Upper lobe of left lung (tissue), 6 donors: ENCODE data around the gene BEND7. TPM values are rescaled to one million over a fixed set of nuclear protein-coding genes. Genes with fewer than 3 reads are reported as not detected.

Experiments
- ATAC-seq, 2 donors: fragments of 200-7000 bp; cut with Tn5 transposase; one replicate each; pipeline ENCODE4 v1.9.1; 2022; ENCODE audit warnings: mild to moderate bottlenecking in 2 of 2, moderate library complexity in 2 of 2; ENCODE audit not compliant: low FRiP score in 2 of 2
- DNase-seq, 2 donors: peaks; one replicate each; pipeline ENCODE4 v3.0.0-alpha.2; 2019 to 2020
- H3K27ac ChIP-seq, 4 donors: fragments of 200-600 bp; sonication (generic); one replicate each; pipeline ENCODE4 v1.5.1; 2016 to 2019
- H3K27me3 ChIP-seq, 4 donors: fragments of 200-600 bp; sonication (generic); one replicate each; pipeline ENCODE4 v1.5.1; 2017 to 2019
- H3K36me3 ChIP-seq, 4 donors: fragments of 200-600 bp; sonication (generic); one replicate each; pipeline ENCODE4 v1.5.1; 2016 to 2019
- H3K4me1 ChIP-seq, 4 donors: fragments of 200-600 bp; sonication (generic); one replicate each; pipeline ENCODE4 v1.5.1; 2018 to 2019
- H3K4me3 ChIP-seq, 4 donors: fragments of 200-600 bp; sonication (generic); one replicate each; pipeline ENCODE4 v1.5.1; 2017 to 2019; ENCODE audit warnings: mild to moderate bottlenecking in 2 of 4, moderate library complexity in 1 of 4
- H3K9me3 ChIP-seq, 4 donors: fragments of 200-600 bp; sonication (generic); one replicate each; pipeline ENCODE4 v1.5.1; 2018 to 2019
- CTCF ChIP-seq, 6 experiments: fragments of 450-650 bp in 4 of 6; fragments of 200-600 bp in 2 of 6; sonication (generic) in 2 of 6; IDR thresholded peaks; one replicate each; pipeline ENCODE4 v1.5.1; 2016 to 2019; ENCODE audit warnings: antibody characterized with exemption in 6 of 6
- EP300 ChIP-seq, 4 donors: sonication (generic); formaldehyde crosslinking; IDR thresholded peaks; one replicate each; pipeline ENCODE4 v1.5.1; 2017; ENCODE audit warnings: antibody characterized with exemption in 4 of 4, control low read depth in 2 of 4
- POLR2A ChIP-seq, 4 donors: fragments of 450-650 bp; IDR thresholded peaks; one replicate each; pipeline ENCODE4 v1.5.1; 2016 to 2017; ENCODE audit warnings: antibody characterized with exemption in 4 of 4, mild to moderate bottlenecking in 2 of 4
- POLR2AphosphoS5 ChIP-seq, 2 donors: sonication (generic); formaldehyde crosslinking; IDR thresholded peaks; one replicate each; pipeline ENCODE4 v1.5.1; 2017; ENCODE audit warnings: antibody characterized with exemption in 2 of 2
- WGBS, 2 donors: methylation state at CpG; one replicate each; pipeline ENCODE4 v1.1.5; 2017 to 2018; 5-methylcytosine and 5-hydroxymethylcytosine counted together
- total RNA-seq, 6 donors: library from RNA; depleted of rRNA in 4 of 6; stranded (reverse); fragments of >200 nt in 4 of 6; gene quantifications; one replicate each; pipeline versions ENCODE4 v1.1.0 to v1.2.1, GENCODE V29; 2016 to 2021
- donor health status: DM: no; HTN: no; CAD: no; lungs with moderate emphysema.
- donor health status: DM: no; HTN: yes; CAD: no; lungs with severe emphysema.

Gene BEND7
- total RNA-seq, 6 donors from 2014 or later = 12.4 to 57.6 (median 26.4) TPM

GRCh38 chr10:13518076-13518692 lies 10.6 kb downstream of the BEND7 start:
- Histone ChIP-seq H3K9me3 (no peaks in the 10 kb centered on the region), H3K36me3 (peaks cover 0 to 3% (median 2%) of the 10 kb centered on the region in 4 donors), H3K27me3 (no peaks in the 10 kb centered on the region), H3K4me1 (no peaks in the 10 kb centered on the region), H3K27ac (no peak overlapping the region), H3K4me3 (no peak overlapping the region)
- WGBS, 2 donors = 68 to 76% methylated on average over 8 of the region's 8 CpGs
- peak in 1 of 2 donors; percentile 73 for DNase-seq
- ATAC-seq = no peak
- TF ChIP-seq POLR2A (IDR thresholded peaks at IDR 0.05) (no peak), CTCF (IDR thresholded peaks at IDR 0.05) (no peak), POLR2AphosphoS5 (IDR thresholded peaks at IDR 0.05) (no peak), EP300 (IDR thresholded peaks at IDR 0.05) (no peak)

- peaks cover 0 to 3% (median 2%) of the 10 kb centered on the region in 4 donors for H3K36me3 ChIP-seq
- ATAC-seq (no peak), DNase-seq (no peak)
- H3K4me1 ChIP-seq = no peaks in the 10 kb centered on the region
- H3K9me3 ChIP-seq = no peaks in the 10 kb centered on the region
- no peak overlapping the region for H3K27ac ChIP-seq
- TF ChIP-seq POLR2AphosphoS5 (IDR thresholded peaks at IDR 0.05) (no peak), EP300 (IDR thresholded peaks at IDR 0.05) (no peak), POLR2A (IDR thresholded peaks at IDR 0.05) (no peak), CTCF (IDR thresholded peaks at IDR 0.05) (no peak)
- 91 to 94% methylated on average over 10 of the region's 10 CpGs for WGBS, 2 donors
- H3K27me3 ChIP-seq = no peaks in the 10 kb centered on the region
- no peak overlapping the region for H3K4me3 ChIP-seq
Measured at GRCh38 chr10:13517675-13518074, 11.1 kb downstream of the BEND7 start.

- TF ChIP-seq POLR2A (IDR thresholded peaks at IDR 0.05) = no peak
- TF ChIP-seq EP300 (IDR thresholded peaks at IDR 0.05) = no peak
- TF ChIP-seq CTCF (IDR thresholded peaks at IDR 0.05) = no peak
- no peak for TF ChIP-seq POLR2AphosphoS5 (IDR thresholded peaks at IDR 0.05)
- no peaks in the 10 kb centered on the region for H3K27me3 ChIP-seq
- ATAC-seq (no peak), DNase-seq (peak in 1 of 2 donors; percentile 55)
- no peaks in the 10 kb centered on the region for H3K9me3 ChIP-seq
- peaks cover 0 to 3% (median 0%) of the 10 kb centered on the region in 4 donors for H3K36me3 ChIP-seq
- WGBS, 2 donors = 90% methylated on average over 11 to 13 of the region's 13 CpGs
- H3K27ac ChIP-seq = no peak overlapping the region
- H3K4me1 ChIP-seq = no peaks in the 10 kb centered on the region
- H3K4me3 ChIP-seq = no peak overlapping the region
Measured at GRCh38 chr10:13516176-13516575, 12.6 kb downstream of the BEND7 start.

- WGBS, 2 donors = 68 to 70% methylated on average over 4 to 5 of the region's 5 CpGs
- no peak for ATAC-seq
- H3K4me3 ChIP-seq = no peak overlapping the region
- no peak for DNase-seq
- no peaks in the 10 kb centered on the region for H3K9me3 ChIP-seq
- no peak for TF ChIP-seq POLR2AphosphoS5 (IDR thresholded peaks at IDR 0.05)
- no peak for TF ChIP-seq CTCF (IDR thresholded peaks at IDR 0.05)
- no peak for TF ChIP-seq EP300 (IDR thresholded peaks at IDR 0.05)
- TF ChIP-seq POLR2A (IDR thresholded peaks at IDR 0.05) = no peak
- no peaks in the 10 kb centered on the region for H3K4me1 ChIP-seq
- H3K27me3 ChIP-seq = no peaks in the 10 kb centered on the region
- H3K27ac ChIP-seq = no peak overlapping the region
- H3K36me3 ChIP-seq = peaks cover 0 to 3% (median 0%) of the 10 kb centered on the region in 4 donors
Measured at GRCh38 chr10:13515467-13515866, 13.3 kb downstream of the BEND7 start.

GRCh38 chr10:13514296-13514695 lies 14.5 kb downstream of the BEND7 start:
- H3K4me1 ChIP-seq = no peaks in the 10 kb centered on the region
- H3K9me3 ChIP-seq = no peaks in the 10 kb centered on the region
- H3K27me3 ChIP-seq = no peaks in the 10 kb centered on the region
- DNase-seq (no peak), ATAC-seq (no peak)
- H3K36me3 ChIP-seq = no peaks in the 10 kb centered on the region
- 87 to 94% methylated on average over 14 of the region's 14 CpGs for WGBS, 2 donors
- no peak overlapping the region for H3K4me3 ChIP-seq
- no peak overlapping the region for H3K27ac ChIP-seq
- TF ChIP-seq POLR2A (IDR thresholded peaks at IDR 0.05) (no peak), EP300 (IDR thresholded peaks at IDR 0.05) (no peak), CTCF (IDR thresholded peaks at IDR 0.05) (no peak), POLR2AphosphoS5 (IDR thresholded peaks at IDR 0.05) (no peak)
